ENCODE measurements around the gene RETSAT. TPM values are rescaled to one million over a fixed set of nuclear protein-coding genes. Genes with fewer than 3 reads are reported as not detected.
"Not testable (repeated sequence)": the region's sequence is repeated elsewhere in the genome, so short reads cannot be mapped to it uniquely, and the experiment has no call there.

The RETSAT gene
- polyA plus RNA-seq, 2 donors = 35.3 to 46.2 TPM

DNA sequence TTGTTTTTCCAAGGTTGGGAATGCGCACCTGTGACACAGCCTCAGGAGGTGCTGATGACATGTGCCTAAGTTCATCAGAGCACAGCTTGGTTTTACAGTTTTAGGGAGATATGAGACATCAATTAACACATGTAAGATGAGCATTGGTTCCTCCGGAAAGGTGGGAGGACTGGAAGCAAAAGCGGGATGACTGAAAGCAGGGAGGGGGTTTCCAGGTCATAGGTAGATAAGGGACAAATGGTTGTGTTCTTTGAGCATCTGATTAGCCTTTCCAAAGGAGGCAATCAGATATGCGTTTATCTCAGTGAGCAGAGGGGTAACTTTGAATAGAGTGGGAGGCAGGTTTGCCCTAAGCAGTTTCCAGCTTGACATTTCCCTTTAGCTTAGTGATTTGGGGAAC is 29.5 kb upstream of the RETSAT start:
- H3K27ac ChIP-seq (ENCODE audit: low read depth in 2 of 2, low read length in 1 of 2) = no peak overlapping the region
- peaks cover 0 to 10% of the 10 kb centered on the region in 2 donors for H3K36me3 ChIP-seq (ENCODE audit: control insufficient read depth in 2 of 2, insufficient read depth in 2 of 2, low read length in 1 of 2)
- no peaks in the 10 kb centered on the region for H3K27me3 ChIP-seq (ENCODE audit: control insufficient read depth in 1 of 2, insufficient read depth in 2 of 2, low read length in 2 of 2)
- H3K4me1 ChIP-seq (ENCODE audit: control insufficient read depth in 2 of 2, insufficient read depth in 2 of 2, low read length in 1 of 2) = no peaks in the 10 kb centered on the region
- H3K9me3 ChIP-seq (ENCODE audit: control insufficient read depth in 2 of 2, insufficient read depth in 1 of 2, low read depth in 1 of 2, low read length in 1 of 2) = no peaks in the 10 kb centered on the region
- no peak overlapping the region for H3K4me3 ChIP-seq (ENCODE audit: low read depth in 1 of 2, low read length in 2 of 2)
- WGBS, 2 donors = 80 to 81% methylated on average over 4 of the region's 4 CpGs

DNA sequence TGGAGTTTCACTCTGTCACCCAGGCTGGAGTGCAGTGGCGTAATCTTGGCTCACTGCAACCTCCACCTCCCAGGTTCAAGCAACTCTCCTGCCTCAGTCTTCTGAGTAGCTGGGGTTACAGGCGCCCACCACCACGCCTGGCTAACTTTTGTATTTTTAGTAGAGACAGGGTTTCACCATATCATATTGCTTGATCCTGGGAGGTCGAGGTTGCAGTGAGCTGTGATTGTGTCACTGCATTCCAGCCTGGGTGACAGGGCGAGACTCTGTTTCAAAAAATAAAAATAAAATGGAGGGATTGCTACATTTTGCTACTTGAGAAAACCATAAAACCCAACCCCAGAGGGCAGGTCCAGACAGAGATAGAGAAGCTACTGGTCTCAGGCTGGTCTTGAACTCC is 28.8 kb upstream of the RETSAT start:
- H3K36me3 ChIP-seq (ENCODE audit: control insufficient read depth in 2 of 2, insufficient read depth in 2 of 2, low read length in 1 of 2) = peaks cover 0 to 10% of the 10 kb centered on the region in 2 donors
- not testable (repeated sequence) for H3K9me3 ChIP-seq (ENCODE audit: control insufficient read depth in 2 of 2, insufficient read depth in 1 of 2, low read depth in 1 of 2, low read length in 1 of 2); H3K27me3 ChIP-seq (ENCODE audit: control insufficient read depth in 1 of 2, insufficient read depth in 2 of 2, low read length in 2 of 2); H3K4me3 ChIP-seq (ENCODE audit: low read depth in 1 of 2, low read length in 2 of 2); H3K27ac ChIP-seq (ENCODE audit: low read depth in 2 of 2, low read length in 1 of 2); H3K4me1 ChIP-seq (ENCODE audit: control insufficient read depth in 2 of 2, insufficient read depth in 2 of 2, low read length in 1 of 2)
- WGBS, 2 donors = 91 to 92% methylated on average over 5 of the region's 5 CpGs

DNA sequence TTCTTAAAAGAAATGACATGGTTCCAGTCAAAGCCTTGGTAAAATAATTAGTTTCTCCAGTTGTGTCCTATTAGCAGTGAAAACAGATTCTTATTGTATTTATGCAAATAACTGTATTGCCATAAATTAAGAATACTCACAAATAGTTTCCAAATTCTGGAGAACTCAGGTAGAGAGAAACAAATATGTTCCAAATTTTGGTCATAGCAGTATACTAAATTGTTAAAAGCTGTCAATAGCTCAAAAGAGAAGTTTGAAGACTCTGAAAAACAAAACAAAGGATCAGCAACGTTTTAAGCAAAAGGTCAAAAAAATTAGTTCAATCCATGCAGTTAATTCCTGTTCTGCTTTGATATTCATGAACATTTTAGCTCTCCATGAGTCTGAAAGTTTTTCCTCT is 25.7 kb upstream of the RETSAT start:
- H3K4me1 ChIP-seq (ENCODE audit: control insufficient read depth in 2 of 2, insufficient read depth in 2 of 2, low read length in 1 of 2) = peaks cover 0 to 6% of the 10 kb centered on the region in 2 donors
- H3K9me3 ChIP-seq (ENCODE audit: control insufficient read depth in 2 of 2, insufficient read depth in 1 of 2, low read depth in 1 of 2, low read length in 1 of 2) = no peaks in the 10 kb centered on the region
- H3K27me3 ChIP-seq (ENCODE audit: control insufficient read depth in 1 of 2, insufficient read depth in 2 of 2, low read length in 2 of 2) = no peaks in the 10 kb centered on the region
- no peak overlapping the region for H3K27ac ChIP-seq (ENCODE audit: low read depth in 2 of 2, low read length in 1 of 2)
- WGBS, 2 donors = 74 to 80% methylated on average over 1 of the region's 1 CpG
- peaks cover 0 to 11% of the 10 kb centered on the region in 2 donors for H3K36me3 ChIP-seq (ENCODE audit: control insufficient read depth in 2 of 2, insufficient read depth in 2 of 2, low read length in 1 of 2)
- no peak overlapping the region for H3K4me3 ChIP-seq (ENCODE audit: low read depth in 1 of 2, low read length in 2 of 2)

DNA sequence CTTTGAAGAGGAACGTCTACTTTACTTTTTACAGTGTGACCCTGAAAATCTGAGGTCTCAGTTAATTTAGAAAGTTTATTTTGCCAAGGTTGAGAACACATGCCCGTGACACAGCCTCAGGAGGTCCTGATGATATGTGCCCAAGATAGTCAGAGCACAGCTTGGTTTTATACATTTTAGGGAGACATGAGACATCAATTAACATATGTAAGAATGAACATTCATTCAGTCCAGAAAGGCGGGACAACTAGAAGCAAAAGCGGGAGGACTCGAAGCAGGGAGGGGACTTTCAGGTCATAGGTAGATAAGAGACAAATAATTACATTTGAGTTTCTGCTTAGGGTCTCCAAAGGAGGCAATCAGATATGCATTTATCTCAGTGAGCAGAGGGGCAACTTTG is 23.9 kb upstream of the RETSAT start:
- H3K27me3 ChIP-seq (ENCODE audit: control insufficient read depth in 1 of 2, insufficient read depth in 2 of 2, low read length in 2 of 2) = no peaks in the 10 kb centered on the region
- no peaks in the 10 kb centered on the region for H3K9me3 ChIP-seq (ENCODE audit: control insufficient read depth in 2 of 2, insufficient read depth in 1 of 2, low read depth in 1 of 2, low read length in 1 of 2)
- H3K27ac ChIP-seq (ENCODE audit: low read depth in 2 of 2, low read length in 1 of 2) = no peak overlapping the region
- H3K4me1 ChIP-seq (ENCODE audit: control insufficient read depth in 2 of 2, insufficient read depth in 2 of 2, low read length in 1 of 2) = peaks cover 0 to 6% of the 10 kb centered on the region in 2 donors
- H3K36me3 ChIP-seq (ENCODE audit: control insufficient read depth in 2 of 2, insufficient read depth in 2 of 2, low read length in 1 of 2) = peaks cover 0 to 4% of the 10 kb centered on the region in 2 donors
- H3K4me3 ChIP-seq (ENCODE audit: low read depth in 1 of 2, low read length in 2 of 2) = no peak overlapping the region
- 62 to 76% methylated on average over 5 of the region's 5 CpGs for WGBS, 2 donors

DNA sequence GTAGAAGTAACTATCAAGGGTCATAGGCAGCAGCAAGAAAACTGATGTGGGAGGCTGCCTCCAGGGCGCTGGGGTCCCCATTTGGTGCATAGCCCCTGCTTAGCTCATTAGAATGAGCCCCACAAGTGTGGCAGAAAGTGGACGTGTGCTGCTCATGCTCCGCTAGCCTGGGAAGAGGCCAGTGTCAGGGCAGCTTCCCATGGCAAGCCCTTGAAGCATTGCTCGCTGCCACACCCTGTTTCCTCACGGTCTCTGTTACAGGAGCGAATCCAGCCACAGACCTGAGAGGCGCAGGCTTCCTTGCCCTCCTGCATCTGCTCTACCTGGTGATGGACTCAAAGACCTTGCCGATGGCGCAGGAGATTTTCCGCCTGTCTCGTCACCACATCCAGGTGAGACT is 22.8 kb upstream of the RETSAT start:
- H3K27ac ChIP-seq (ENCODE audit: low read depth in 2 of 2, low read length in 1 of 2) = peak overlapping the region in 1 of 2 donors; percentile 51
- H3K36me3 ChIP-seq (ENCODE audit: control insufficient read depth in 2 of 2, insufficient read depth in 2 of 2, low read length in 1 of 2) = peaks cover 0 to 4% of the 10 kb centered on the region in 2 donors
- H3K4me1 ChIP-seq (ENCODE audit: control insufficient read depth in 2 of 2, insufficient read depth in 2 of 2, low read length in 1 of 2) = peaks cover 0 to 6% of the 10 kb centered on the region in 2 donors
- no peaks in the 10 kb centered on the region for H3K27me3 ChIP-seq (ENCODE audit: control insufficient read depth in 1 of 2, insufficient read depth in 2 of 2, low read length in 2 of 2)
- no peaks in the 10 kb centered on the region for H3K9me3 ChIP-seq (ENCODE audit: control insufficient read depth in 2 of 2, insufficient read depth in 1 of 2, low read depth in 1 of 2, low read length in 1 of 2)
- H3K4me3 ChIP-seq (ENCODE audit: low read depth in 1 of 2, low read length in 2 of 2) = no peak overlapping the region
- 79 to 82% methylated on average over 11 of the region's 11 CpGs for WGBS, 2 donors

DNA sequence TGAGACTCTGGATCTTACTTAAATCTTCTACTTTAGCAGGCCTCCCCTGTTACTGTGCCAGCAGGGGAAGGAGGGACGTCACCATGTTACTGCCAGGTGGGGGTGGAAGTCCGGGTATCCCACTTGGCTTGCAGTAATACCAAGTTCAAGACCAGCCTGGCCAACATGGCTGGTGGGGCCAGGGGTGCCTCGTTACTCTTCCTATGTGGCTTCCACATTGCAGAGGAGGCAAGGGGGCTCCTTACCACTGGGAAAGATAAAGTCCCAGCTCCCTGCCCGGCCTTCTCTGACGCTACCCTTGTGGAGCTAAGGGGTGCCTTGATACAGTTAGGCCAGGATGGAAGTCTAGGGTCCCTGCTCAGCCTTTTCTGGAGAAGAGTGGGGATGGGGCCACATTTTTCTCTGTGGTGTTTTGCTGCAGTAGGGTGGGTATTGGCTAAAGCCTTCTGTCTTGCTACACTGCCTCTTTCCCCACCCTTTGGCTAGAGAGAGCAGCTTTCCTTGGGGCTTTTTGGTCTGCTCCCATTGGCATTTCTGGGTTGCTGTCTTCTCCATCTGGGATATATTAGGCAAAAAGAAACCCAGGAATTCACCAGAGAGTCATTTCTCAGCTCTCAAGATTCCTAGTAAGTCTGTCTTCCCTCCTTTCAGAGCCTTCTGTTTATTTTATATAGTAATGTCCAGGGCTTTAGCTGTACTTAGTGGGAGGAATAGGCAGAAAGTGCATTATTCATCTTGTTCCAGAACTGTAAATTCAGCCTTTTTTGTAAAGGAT is 22.1 kb upstream of the RETSAT start:
- Histone ChIP-seq H3K27ac (ENCODE audit: low read depth in 2 of 2, low read length in 1 of 2) (no peak overlapping the region), H3K4me1 (ENCODE audit: control insufficient read depth in 2 of 2, insufficient read depth in 2 of 2, low read length in 1 of 2) (peaks cover 0 to 6% of the 10 kb centered on the region in 2 donors), H3K27me3 (ENCODE audit: control insufficient read depth in 1 of 2, insufficient read depth in 2 of 2, low read length in 2 of 2) (no peaks in the 10 kb centered on the region), H3K36me3 (ENCODE audit: control insufficient read depth in 2 of 2, insufficient read depth in 2 of 2, low read length in 1 of 2) (peaks cover 0 to 4% of the 10 kb centered on the region in 2 donors), H3K4me3 (ENCODE audit: low read depth in 1 of 2, low read length in 2 of 2) (no peak overlapping the region), H3K9me3 (ENCODE audit: control insufficient read depth in 2 of 2, insufficient read depth in 1 of 2, low read depth in 1 of 2, low read length in 1 of 2) (no peaks in the 10 kb centered on the region)
- 91 to 92% methylated on average over 5 of the region's 5 CpGs for WGBS, 2 donors

DNA sequence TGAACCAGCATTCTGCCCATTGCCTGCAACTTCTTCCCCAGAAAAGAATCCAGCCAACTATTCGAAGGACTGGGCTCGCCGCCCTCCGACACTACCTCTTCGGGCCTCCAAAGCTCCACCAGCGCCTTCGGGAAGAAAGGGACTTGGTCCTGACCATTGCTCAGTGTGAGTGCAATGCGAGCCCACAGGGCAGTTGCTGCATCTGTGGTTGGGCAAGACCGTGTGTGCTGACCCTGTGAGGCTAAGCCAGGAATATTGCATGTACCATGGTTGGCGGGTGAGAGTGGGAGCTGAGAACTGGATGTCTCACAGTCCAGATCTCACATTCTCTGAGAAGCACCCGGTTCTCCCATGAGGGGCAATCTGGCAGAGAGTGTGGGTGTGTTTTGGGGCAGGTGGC is 16.7 kb upstream of the RETSAT start:
- Histone ChIP-seq H3K9me3 (ENCODE audit: control insufficient read depth in 2 of 2, insufficient read depth in 1 of 2, low read depth in 1 of 2, low read length in 1 of 2) (no peaks in the 10 kb centered on the region), H3K27me3 (ENCODE audit: control insufficient read depth in 1 of 2, insufficient read depth in 2 of 2, low read length in 2 of 2) (no peaks in the 10 kb centered on the region), H3K36me3 (ENCODE audit: control insufficient read depth in 2 of 2, insufficient read depth in 2 of 2, low read length in 1 of 2) (peaks cover 0 to 16% of the 10 kb centered on the region in 2 donors), H3K27ac (ENCODE audit: low read depth in 2 of 2, low read length in 1 of 2) (no peak overlapping the region), H3K4me1 (ENCODE audit: control insufficient read depth in 2 of 2, insufficient read depth in 2 of 2, low read length in 1 of 2) (peaks cover 0 to 2% of the 10 kb centered on the region in 2 donors), H3K4me3 (ENCODE audit: low read depth in 1 of 2, low read length in 2 of 2) (no peak overlapping the region)
- 95 to 96% methylated on average over 11 of the region's 11 CpGs for WGBS, 2 donors

DNA sequence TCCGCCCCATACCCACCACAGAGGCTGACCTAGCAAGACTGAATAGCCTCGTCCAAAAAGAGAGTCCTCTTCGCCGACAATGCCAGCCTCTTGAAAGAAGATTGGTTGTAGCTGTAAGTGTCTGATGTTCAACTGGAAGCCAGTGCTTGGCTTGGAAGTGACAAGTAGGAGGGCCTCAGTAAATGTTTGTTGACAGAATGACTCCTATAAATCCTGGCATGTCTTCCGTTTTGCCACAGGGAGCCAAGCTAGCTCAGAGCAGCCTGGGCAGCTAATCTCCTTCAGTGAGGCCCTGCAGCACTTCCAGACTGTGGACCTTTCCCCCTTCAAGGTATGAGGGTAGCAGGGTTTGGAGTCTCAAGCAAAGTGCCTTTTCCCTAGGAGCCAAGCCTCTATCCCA is 15.2 kb upstream of the RETSAT start:
- 61 to 69% methylated on average over 5 of the region's 5 CpGs for WGBS, 2 donors
- H3K4me1 ChIP-seq (ENCODE audit: control insufficient read depth in 2 of 2, insufficient read depth in 2 of 2, low read length in 1 of 2) = peaks cover 0 to 2% of the 10 kb centered on the region in 2 donors
- no peak overlapping the region for H3K4me3 ChIP-seq (ENCODE audit: low read depth in 1 of 2, low read length in 2 of 2)
- H3K27me3 ChIP-seq (ENCODE audit: control insufficient read depth in 1 of 2, insufficient read depth in 2 of 2, low read length in 2 of 2) = no peaks in the 10 kb centered on the region
- no peaks in the 10 kb centered on the region for H3K9me3 ChIP-seq (ENCODE audit: control insufficient read depth in 2 of 2, insufficient read depth in 1 of 2, low read depth in 1 of 2, low read length in 1 of 2)
- no peak overlapping the region for H3K27ac ChIP-seq (ENCODE audit: low read depth in 2 of 2, low read length in 1 of 2)
- peaks cover 0 to 16% of the 10 kb centered on the region in 2 donors for H3K36me3 ChIP-seq (ENCODE audit: control insufficient read depth in 2 of 2, insufficient read depth in 2 of 2, low read length in 1 of 2)

DNA sequence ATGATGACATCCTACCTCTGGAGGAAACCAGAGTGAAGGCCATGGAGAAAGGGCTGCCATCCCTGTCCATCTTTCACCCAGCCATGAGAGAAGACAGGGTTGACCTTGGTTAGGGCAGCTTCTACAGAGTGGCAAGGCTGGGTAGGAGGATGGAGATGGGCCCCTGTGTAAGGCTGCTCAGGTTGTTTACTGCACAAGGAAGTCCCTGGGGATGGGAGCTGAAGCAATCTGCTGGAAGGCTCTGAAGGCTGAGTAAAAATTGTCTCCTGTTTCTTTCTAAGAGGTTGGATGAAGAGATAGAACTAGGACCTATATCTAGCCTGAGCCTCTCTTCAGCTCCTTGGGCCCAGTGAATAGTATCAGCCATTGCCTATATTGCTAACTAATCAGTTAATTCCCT is 14.6 kb upstream of the RETSAT start:
- peaks cover 0 to 16% of the 10 kb centered on the region in 2 donors for H3K36me3 ChIP-seq (ENCODE audit: control insufficient read depth in 2 of 2, insufficient read depth in 2 of 2, low read length in 1 of 2)
- H3K4me3 ChIP-seq (ENCODE audit: low read depth in 1 of 2, low read length in 2 of 2) = no peak overlapping the region

DNA sequence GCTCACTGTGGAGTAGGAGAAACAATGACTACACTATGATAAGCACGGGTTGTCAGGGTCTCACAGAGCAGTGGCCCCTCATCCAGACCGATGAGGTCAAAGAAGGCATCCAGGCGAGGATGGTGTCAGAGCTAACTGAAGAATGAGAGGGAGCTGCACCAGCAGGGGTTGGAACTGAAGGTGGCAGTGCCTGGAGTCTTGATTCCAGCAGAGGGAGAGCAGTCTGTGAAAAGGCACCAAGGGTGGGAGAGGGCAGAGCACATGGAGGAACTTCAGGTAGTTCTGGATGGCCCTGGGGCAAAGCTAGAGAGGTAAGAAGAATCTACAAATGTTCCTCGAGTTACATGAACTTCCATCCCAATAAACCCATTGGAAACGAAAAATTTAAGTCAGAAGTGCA is 12.9 kb upstream of the RETSAT start:
- WGBS, 2 donors = 83 to 84% methylated on average over 5 of the region's 5 CpGs
- Histone ChIP-seq H3K27me3 (ENCODE audit: control insufficient read depth in 1 of 2, insufficient read depth in 2 of 2, low read length in 2 of 2) (no peaks in the 10 kb centered on the region), H3K36me3 (ENCODE audit: control insufficient read depth in 2 of 2, insufficient read depth in 2 of 2, low read length in 1 of 2) (peaks cover 4 to 23% of the 10 kb centered on the region in 2 donors), H3K27ac (ENCODE audit: low read depth in 2 of 2, low read length in 1 of 2) (no peak overlapping the region), H3K9me3 (ENCODE audit: control insufficient read depth in 2 of 2, insufficient read depth in 1 of 2, low read depth in 1 of 2, low read length in 1 of 2) (no peaks in the 10 kb centered on the region), H3K4me3 (ENCODE audit: low read depth in 1 of 2, low read length in 2 of 2) (no peak overlapping the region), H3K4me1 (ENCODE audit: control insufficient read depth in 2 of 2, insufficient read depth in 2 of 2, low read length in 1 of 2) (peaks cover 0 to 2% of the 10 kb centered on the region in 2 donors)

More for the DNA sequence above, 14.6 kb upstream of the RETSAT start:
- Histone ChIP-seq H3K27ac (ENCODE audit: low read depth in 2 of 2, low read length in 1 of 2) (no peak overlapping the region), H3K9me3 (ENCODE audit: control insufficient read depth in 2 of 2, insufficient read depth in 1 of 2, low read depth in 1 of 2, low read length in 1 of 2) (no peaks in the 10 kb centered on the region), H3K4me1 (ENCODE audit: control insufficient read depth in 2 of 2, insufficient read depth in 2 of 2, low read length in 1 of 2) (peaks cover 0 to 2% of the 10 kb centered on the region in 2 donors), H3K27me3 (ENCODE audit: control insufficient read depth in 1 of 2, insufficient read depth in 2 of 2, low read length in 2 of 2) (no peaks in the 10 kb centered on the region)
